ENCODE measurements around the gene PTPA. TPM values are rescaled to one million over a fixed set of nuclear protein-coding genes. Genes with fewer than 3 reads are reported as not detected.
"Not testable (repeated sequence)": the region's sequence is repeated elsewhere in the genome, so short reads cannot be mapped to it uniquely, and the experiment has no call there.

PTPA gene
- total RNA-seq, 1 donor from 2014 or later, result 143 TPM

DNA sequence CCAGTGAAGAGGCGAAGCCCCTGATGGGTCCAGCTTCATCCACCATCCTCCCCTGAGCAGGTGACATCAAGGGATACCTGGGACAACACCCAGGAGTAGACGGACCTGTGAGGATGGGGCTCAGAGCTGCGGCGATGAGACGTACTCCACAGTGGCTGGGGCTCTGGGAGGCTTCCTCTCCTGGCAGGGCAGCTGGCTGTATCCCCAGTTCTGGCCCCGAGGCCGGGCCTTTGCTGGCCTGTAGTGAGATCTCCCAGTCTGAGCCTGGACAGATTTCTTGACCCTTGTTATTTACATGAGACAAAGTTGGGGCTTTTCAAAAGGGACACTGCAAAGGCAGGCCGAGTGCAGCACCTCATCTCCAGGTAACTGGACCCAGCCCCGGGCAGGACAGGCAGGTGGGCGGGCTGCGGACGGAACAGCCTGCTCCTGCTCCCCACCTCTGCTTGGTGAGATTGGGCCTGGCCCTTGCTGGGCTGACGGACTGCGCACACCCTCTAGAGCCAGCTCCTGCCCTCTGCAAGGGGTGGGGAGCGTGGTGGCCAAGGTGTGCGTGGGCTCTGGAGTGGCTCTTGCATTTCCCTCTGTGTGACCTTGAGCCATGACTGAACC, 43.8 kb downstream of the PTPA start:
- no peak for DNase-seq (ENCODE audit: low spot score)

DNA sequence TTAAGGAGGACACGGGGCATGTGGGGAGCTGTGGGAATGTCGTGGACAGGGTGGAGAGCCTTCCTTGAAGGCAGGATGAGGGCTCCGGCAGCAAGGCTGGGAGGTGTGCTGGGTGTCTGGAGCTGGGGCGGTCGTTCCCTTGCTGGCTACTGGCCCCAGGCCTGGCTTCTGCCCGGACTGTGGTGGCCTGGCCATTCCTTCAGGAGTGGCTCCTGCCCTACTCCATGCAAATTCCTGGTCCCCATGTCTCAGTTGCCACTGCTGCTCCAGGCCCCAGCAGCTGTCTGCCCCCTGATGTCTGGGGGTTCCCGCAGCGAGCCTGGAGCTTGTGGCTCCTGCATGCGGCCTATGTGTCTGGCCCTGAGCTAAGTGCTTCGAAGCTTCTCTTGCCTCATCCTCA, 44.9 kb downstream of the PTPA start:
- DNase-seq (ENCODE audit: low spot score), result no peak

DNA sequence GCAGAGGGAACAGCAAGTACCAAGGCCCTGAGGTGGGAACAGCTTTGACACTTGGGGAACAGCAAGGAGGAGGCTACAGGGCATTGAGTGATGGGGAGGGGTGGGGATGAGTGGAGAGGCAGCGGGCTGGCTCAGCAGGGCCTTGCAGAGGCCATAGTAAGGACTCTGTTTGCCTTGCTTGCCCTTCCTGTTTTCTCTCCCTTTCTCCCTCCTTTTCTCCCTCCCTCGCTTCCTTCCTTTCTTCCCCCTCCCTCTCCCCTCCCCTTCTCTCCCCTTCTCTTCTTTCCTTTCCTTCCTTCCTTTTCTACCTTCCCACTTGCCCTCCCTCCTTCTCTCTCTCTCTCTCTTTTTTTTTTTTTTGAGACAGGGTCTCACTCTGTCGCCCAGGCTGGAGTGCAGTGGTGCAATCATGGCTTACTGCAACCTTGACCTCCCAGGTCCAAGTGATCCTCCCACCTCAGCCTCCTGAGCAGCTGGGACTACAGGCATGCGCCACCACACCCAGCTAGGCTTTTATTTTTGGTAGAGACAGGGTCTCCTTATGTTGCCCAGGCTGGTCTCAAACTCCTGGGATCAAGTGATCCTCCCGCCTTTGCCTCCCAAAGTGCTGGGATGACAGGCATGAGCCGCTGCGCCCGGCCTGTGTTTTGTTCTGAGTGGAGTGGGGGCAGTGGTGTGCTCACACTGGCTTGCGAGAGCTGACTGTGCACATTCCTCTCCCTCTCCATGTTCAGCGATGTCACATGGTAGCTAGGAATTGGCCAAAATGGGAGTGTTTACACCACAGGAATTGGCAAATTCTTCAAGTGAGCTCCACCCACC, 49.7 kb downstream of the PTPA start:
- DNase-seq (ENCODE audit: low spot score), result no peak

DNA sequence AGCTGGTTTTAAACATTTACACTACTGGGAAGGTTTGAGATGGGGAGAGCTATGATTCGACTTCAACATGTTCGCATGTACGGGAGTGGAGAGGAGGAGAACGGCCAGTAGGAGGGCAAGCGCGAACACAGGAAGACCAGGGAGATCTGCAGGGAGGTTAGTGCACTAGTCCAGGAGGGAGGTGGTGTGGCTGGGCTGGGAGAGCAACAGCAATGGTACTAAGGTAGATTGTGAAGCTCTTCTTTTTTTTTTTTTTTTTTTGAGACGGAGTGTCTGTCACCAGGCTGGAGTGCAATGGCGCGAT, 50.3 kb downstream of the PTPA start:
- DNase-seq (ENCODE audit: low spot score), result no peak

DNA sequence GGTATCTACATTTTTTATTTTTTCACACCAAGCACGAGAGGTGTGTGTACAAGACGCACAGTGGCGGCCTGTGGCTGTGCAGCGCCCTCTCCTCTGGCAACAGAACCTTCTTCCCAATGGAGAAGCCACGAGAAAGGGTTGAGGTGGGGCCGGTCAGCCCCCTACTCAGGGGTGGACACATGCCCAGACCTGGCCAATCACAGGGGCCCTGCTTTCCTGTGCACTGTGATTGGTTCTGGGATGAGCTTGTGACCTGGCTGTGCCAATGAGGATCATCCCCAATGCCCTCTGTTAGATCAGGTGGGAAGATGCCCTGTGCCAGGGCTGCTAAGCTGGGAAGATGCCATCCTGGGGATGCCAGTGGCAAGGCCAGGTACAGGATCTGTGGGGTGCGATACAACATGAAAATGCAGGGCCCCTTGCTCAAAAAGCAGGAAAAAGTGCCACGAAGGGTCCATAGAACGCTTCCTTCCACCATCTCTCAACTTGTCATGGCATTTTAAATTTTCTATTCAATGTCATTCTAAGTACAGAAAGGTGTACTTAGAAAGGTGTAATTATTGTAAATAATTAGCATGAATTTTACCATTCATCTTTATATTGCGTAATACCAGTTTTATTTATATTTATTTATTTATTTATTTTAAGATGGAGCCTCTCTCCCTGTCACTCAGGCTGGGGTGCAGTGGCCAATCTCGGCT, 51.4 kb downstream of the PTPA start:
- no peak for DNase-seq (ENCODE audit: low spot score)

DNA sequence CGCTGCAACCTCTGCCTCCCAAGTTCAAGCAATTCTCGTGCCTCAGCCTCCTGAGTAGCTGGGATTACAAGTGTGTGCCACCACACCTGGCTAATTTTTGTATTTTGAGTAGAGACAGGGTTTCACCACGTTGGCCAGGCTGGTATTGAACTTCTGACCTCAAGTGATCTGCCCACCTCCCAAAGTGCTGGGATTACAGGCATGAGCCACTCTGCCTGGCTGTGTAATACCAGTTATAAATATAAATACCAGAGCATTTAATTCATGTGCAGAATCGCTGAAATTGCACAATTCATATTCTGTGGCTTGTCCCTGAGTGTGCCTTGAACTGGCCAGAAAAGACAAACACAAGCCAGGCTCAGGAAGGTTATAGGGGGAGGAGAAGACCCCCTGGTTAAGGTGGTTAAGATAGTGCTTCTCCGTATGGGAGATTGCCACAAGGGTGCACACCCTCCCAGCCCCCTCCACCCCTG, 52.0 kb downstream of the PTPA start:
- not testable (repeated sequence) for DNase-seq (ENCODE audit: low spot score)

DNA sequence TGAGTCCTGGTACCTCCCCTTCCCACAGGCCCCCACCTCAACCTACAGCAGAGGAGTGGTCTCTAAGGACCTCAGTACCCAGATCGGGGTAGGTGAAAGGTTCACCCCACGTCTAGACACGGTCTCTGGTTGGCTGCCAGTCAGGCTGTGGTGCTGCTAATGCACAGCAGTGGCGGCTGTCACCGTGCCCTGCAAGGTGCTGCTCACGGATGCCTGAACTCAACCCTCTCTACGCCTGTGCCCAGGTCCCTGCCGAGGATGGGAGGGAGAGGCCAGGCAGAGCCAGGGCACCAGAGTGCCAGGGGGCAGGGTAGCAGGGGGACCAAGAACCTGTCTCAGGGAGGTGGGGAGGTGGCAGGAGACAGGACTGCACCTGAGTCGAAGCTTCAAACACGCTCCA, 52.5 kb downstream of the PTPA start:
- DNase-seq (ENCODE audit: low spot score), result no peak

DNA sequence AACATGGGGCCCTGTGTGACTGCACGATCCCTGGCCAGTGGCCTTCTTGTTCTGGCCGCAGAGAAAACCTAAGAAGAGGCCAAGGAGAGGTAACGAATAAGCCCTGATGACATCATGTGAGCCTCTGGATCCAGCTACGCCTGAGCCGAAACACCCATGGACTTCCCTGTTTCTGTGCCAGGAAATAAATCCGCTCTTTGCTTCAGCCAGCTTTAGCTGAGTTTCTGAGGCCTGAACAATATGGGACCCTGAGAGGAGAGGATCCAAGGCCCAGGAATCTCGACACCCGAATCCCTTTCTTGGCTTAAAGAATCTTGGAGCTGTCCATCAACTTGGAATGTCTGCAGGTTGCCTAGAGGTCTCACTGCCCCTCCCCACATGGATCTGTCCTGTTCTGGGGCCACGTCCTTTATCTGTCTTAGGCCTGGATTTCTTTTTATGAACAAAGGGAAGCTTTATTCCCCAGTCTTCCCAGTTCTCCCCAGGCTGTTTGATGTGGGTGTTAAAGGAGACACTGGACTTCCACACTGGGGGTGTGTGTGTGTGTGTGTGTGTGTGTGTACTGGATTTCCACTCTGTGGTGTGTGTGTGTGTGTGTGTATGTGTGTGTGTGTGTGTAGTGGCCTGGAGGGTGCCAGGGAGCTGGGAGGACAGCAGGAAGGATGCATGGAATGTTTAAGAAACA, 53.2 kb downstream of the PTPA start:
- no peak for DNase-seq (ENCODE audit: low spot score)

DNA sequence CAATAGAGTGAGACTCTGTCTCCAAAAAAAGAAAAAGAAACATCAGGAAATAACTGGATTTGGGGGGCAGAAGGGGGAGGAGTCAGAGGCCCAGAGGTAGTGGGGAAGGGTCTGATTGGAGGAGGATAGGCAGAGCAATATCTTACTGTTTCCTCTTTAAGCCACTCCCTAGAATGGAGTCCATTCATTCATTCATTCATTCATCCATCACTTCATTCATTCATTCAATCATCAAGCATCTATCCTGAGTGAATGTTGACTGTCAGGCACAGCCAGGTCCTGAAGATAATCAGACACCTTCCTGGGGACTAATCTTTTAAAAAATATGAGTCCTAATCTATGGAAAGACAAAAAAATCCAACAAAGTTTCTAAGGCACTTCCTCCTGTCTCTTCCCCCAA, 54.0 kb downstream of the PTPA start:
- no peak for DNase-seq (ENCODE audit: low spot score)

DNA sequence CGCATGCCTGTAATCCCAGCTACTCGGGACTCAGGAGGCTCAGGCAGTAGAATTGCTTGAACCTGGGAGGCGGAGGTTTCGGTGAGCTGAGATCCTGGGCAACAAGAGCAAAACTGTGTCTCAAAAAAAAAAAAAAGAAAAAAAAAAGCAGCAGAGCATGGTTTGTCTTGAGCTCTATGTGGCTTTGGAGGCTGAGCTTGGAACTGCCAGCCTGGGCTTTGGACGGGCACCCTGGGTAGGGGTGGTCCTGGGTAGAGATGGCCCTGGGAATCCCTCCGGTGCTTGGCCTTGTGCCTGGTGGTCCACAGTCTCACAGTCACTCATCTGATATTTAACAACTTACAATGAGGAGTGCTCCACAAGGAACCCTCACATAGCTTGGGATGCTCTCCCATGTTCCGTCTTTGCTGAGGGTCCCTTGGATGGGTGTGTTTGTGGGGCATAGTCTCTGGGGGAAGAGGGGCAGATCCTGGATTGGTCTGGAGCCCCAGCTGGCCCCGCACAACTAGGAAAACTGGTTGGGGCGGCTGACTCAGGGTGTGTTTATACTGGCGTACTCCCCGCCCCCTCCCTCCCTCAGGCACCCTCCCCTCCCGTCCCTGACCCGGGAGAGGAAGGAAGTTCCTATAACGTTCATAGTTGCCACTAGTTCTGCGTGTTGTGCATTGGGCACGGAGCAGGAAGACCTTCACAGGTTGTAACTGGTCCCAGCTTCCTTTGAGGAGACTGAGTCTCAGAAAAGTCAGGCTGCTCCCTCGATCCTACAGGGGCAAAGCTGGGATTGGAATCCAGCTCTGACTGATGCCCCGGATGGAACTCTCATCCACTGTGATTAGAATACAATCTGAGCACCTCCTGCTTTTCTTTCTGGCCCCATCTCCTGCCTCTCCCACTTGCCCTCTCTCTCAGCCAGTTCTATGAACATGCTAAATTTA, 55.7 kb downstream of the PTPA start:
- DNase-seq (ENCODE audit: low spot score), result peak; percentile 94

DNA sequence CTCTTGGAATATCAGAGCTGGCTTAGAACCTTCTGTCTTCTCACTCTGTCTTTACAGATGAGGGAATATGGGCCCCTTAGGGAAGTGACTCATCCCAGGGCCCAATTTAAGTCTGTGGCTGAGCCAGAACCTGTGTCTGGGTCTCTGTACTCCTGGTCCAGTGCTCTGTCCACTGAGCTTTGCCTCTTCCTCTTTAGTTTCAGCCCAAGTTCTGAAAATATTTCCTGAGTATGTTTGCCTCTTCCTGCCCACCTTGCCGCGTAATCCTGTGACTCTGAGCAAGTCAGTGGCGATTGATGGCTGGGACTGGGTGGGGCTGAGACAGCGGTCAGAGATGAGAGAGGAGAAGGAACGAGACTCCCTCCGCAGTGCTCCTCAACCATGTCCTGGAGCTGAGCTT, 59.0 kb downstream of the PTPA start:
- DNase-seq (ENCODE audit: low spot score), result no peak

DNA sequence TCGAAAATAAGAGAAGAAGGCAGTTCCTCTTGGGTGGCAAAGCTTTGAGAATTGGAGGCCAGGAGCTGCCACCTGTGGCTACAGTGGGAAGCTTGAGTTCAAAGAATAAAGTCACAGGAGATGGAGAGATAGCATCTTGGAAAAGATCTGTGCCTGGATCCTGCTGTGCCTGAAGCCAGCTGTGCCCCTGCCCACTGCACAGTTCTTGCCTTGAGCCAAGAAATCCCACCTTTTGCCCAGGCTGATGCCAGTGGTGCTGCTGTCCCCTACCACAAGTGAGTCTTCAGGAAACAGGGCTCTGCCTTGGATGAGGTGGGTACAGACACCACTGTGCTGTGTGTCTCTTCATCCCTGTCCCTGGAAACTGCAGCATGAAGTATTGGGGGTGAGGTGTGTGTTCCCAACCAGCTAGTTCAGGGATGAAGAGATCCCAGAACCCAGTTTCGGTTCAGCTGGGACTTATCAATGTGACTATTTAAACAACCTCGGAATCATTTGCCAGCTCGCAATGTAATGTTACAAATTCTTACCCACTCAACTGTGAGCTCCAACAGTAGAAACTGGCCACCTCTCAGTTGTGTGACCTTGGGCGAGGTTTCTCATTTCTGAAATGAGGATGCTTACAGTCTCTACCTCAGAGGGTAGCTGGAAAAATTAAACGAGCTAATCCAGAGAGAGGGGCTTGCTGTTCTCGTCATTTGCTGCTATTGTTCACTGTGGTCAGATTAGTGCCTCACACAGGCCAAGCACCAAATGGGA, 61.0 kb downstream of the PTPA start:
- DNase-seq (ENCODE audit: low spot score), result no peak

DNA sequence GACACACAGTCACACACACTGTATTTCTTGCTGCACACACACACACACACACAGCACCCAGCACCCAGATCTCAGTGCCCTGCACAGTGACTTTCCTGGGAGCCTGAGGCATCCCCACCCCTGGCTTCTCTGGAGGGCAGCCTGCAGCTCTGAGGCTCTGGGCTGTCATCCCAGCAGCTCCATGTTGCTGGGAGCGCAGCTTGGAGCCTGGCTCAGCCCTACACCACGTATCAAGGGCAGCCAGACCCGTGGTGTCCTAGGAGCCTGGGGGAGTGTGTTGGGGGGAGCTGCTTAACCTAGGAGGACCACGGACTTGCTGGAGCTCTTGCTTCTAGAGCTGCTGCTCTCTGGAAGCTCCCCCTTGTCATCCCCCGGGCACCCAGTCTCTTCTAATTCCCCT, 61.6 kb downstream of the PTPA start:
- DNase-seq (ENCODE audit: low spot score), result no peak

DNA sequence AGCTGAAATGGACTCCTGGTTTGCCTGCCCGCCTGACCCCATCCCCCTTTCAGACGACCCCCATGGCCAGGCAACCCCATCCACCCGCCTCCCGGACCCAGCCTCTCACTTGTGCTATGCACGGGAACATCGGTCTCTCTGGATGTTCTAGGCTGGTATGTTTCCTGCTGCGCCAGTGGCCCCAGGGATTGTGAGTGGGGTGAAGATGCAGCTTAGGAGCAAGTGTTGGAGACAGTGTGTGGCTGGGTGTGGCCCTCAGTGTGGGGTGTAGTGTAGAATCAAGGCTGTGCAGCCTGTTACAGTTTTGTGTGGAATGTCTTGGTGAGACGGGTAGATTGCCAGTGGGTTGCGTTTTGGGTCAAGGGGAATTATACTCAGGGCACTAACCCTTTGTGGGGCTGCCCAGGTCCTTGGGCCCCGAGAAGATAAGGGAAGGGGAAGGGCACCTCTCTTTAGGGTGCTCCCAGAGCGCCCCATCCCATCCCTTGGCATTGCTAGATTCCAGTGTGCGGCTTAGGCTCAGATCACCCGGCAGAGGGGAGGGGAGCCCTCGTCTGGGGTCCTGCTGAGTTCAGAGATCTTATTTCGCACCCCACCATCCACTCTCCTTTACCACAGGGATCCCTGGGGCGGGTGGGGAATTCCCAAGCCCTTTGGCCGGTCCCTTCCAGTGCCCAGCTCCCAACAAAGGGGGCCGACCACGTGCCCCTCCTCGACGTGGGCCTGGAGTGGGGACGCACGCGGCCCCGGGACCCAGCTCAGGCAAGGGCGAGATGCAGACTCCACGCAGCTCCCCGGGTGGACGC, 62.3 kb downstream of the PTPA start:
- DNase-seq (ENCODE audit: low spot score), result no peak

DNA sequence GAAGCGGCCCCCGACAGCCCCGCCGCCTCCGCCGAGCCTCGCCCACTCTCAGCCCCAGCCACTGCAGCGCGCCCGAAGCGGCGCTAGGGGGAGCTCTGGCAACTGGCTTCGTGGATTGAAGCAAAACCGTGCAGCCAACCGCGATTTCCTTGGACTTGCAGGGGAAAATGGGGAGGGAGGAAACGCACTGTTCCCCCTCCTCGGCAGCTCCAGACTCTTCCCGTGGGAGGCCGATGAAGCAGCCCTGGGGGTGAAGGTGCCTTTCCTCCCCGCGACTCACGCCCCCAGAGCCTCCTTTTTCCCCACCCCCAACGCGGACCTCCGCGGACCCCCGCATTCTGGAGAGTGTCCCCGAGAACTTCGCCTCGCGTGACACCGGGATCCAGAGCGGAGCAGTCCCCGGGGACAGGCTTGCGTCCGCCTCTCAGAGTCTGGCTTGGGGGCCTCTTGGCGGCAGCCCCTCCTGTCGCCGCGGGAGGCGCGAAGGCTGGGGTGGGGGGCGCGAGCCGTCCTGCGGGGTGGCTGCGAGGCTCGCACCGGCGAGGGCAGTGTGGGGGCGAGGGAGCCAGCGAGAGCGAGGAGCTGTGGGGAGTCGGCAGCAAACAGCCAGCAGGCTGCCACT, 63.0 kb downstream of the PTPA start:
- DNase-seq (ENCODE audit: low spot score), result peak; percentile 93

DNA sequence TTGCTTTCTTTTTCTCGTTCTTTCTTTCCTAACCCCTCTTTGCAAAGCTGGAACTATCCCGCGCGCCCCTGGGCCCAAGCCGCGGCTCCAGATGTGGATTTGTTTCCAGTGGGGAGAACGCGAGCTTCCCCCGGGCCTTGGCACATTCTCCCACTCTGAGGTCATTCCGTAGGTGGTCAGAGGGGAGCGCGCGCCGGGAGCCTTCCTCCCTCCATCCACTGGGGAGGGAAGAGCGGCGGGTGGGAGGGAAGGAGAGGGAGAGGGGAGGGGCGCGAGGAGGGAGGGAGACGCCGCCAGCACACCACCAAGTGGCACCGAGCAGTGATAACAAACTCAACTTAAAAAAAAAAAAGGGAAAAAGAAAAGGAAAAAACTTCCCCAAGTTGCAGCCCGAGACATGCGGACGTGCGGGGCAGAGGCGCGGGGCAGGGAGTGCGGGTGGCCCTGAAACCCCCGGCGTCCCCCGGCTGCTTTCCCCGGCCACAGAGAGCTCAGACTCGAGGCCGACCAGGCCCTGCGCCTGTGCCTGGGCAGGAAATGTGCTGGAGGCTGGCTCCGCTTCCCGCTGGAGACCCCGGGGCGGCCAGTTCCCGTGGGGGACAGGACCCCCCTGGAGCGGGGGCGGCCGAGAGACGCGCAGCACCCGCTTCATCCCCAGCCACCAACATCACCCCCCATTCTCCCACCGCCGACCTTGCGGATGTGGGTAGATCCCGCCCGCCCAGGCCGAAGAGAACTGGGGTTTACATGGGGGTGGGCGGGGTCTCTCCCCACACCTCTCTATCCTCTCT, 63.7 kb downstream of the PTPA start:
- DNase-seq (ENCODE audit: low spot score), result peak; percentile 93

DNA sequence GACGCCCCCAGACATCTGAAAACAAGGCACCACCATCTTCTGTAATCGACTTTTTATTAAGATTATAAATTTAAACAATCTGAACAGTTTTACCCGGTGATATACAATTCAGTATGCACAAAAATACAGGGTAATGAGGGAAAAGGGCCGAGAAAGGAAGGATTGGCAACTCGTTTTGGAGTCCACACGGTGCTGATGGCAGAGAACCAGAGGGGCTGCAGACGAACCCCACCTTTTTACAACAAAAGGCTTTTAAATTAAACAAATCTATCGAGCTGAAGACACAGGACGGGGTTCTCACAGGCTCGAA, 64.3 kb downstream of the PTPA start:
- DNase-seq (ENCODE audit: low spot score), result no peak

DNA sequence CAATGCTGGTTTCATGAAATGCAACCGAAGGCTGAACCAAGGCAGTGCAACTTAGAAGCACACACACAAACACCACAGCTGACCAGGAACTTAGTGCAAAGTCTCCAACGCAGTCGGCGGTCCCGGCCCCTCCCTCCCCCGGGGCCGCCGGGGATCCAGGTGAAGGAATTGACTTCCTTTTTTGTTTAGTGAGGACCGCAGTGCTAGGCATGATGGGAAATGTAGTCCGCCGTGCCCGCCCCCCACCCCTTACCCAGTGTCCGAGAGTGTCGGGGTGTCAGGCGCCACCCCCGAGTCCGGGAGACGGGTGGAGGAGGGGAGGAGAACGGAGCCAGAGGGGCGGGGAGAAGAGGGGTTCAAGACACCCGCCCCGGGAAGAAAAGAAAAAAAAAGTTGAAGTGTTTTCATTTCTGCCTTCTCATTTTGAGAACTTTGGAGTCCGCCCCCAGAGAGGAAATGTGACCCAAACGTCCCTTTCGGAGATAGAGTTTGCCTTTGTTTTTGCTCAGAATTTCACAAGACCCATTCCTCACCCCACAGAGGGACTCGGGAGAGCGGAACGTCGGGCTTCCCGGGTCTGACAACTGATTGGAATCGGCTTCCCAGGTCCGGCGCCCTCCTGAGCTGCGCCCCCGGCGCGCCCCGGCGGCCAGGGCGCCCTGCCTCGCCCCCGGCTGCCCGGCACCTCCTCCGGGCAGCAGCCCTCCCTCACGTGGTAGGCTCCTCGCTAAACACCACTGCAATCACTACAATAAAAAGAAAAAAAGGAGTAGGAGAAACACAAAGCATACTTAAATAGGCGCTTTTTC, 64.8 kb downstream of the PTPA start:
- DNase-seq (ENCODE audit: low spot score), result peak; percentile 93

All from ureter (tissue), 1 donor.